ENCODE measurements around the gene GRB10. TPM values are rescaled to one million over a fixed set of nuclear protein-coding genes. Genes with fewer than 3 reads are reported as not detected.

GRB10 gene
- total RNA-seq, 1 donor from 2014 or later: 33.9 TPM

DNA sequence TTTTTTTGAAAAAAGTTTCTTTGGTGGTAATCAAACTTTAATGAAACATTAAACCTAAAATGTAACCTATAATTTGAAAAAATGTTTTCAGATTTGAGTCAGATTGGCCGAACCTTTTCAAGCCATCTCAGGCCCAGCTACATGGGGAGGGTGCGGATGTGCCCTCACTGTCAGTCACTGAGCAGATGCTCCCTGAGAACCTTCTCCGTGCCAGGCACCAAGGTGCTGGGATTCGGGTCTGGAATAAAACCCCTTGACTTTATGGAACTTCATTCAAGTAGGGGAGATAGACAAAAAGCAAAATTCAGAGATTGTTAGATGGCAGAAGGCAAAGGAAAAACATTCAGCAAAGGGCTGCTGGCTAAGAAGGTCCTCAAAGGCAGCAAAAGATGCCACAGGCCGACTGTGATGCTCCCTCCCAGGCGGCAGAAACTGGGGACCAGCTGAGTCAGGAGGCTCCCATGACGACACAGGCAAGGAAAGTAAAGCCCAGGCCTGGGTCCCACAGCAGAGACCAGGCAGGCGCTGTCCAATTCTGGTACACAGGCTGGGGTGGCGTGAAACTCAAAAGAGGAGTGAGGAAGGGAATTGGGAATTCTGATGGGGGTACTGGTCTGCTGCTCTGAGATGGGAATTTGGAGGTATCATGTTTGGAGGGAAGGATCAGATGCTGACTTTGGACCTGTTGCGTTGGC is 135.3 kb downstream of the GRB10 start:
- Histone ChIP-seq H4K20me1 (ENCODE audit: low read depth) (no peaks in the 10 kb centered on the region), H3K27me3 (no peaks in the 10 kb centered on the region), H3K36me3 (no peaks in the 10 kb centered on the region), H3K4me2 (no peak overlapping the region), H3F3A (ENCODE audit: low read depth) (peaks cover 4% of the 10 kb centered on the region), H3K4me3 (no peak overlapping the region), H3K9ac (no peak overlapping the region), H3K27ac (no peak overlapping the region), H2AFZ (replicated peaks) (no peak overlapping the region), H3K9me3 (ENCODE audit: low read depth) (no peaks in the 10 kb centered on the region), H3K79me2 (ENCODE audit: low read depth) (no peaks in the 10 kb centered on the region), H3K4me1 (peaks cover 6% of the 10 kb centered on the region)
- peaks cover 66% of the 10 kb centered on the region for H3K36me3 Mint-ChIP-seq
- no peak overlapping the region for H3K27ac Mint-ChIP-seq
- TF ChIP-seq CTCF (IDR thresholded peaks at IDR 0.05) (no peak), EZH2 (IDR thresholded peaks at IDR 0.05) (no peak), EZH2phosphoT487 (IDR thresholded peaks at IDR 0.05) (no peak)
- H3K9me3 Mint-ChIP-seq: peaks cover 3% of the 10 kb centered on the region
- no peak overlapping the region for H3K4me3 Mint-ChIP-seq
- no peak for DNase-seq (ENCODE audit: low spot score)
- H3K4me1 Mint-ChIP-seq: peaks cover 12% of the 10 kb centered on the region
- peaks cover 6% of the 10 kb centered on the region for H3K27me3 Mint-ChIP-seq (ENCODE audit: insufficient read depth, low read depth)

- H3K4me1 ChIP-seq: peaks cover 19% of the 10 kb centered on the region
- H3K36me3 Mint-ChIP-seq: peaks cover 60% of the 10 kb centered on the region
- H3K9me3 Mint-ChIP-seq: peaks cover 3% of the 10 kb centered on the region
- no peak overlapping the region for H3K9ac ChIP-seq
- H2AFZ ChIP-seq (replicated peaks): no peak overlapping the region
- H3F3A ChIP-seq (ENCODE audit: low read depth): peaks cover 4% of the 10 kb centered on the region
- H3K9me3 ChIP-seq (ENCODE audit: low read depth): no peaks in the 10 kb centered on the region
- H3K4me2 ChIP-seq: no peak overlapping the region
- no peaks in the 10 kb centered on the region for H4K20me1 ChIP-seq (ENCODE audit: low read depth)
- H3K79me2 ChIP-seq (ENCODE audit: low read depth): no peaks in the 10 kb centered on the region
- no peak overlapping the region for H3K4me3 ChIP-seq
- H3K27ac ChIP-seq: no peak overlapping the region
- H3K27ac Mint-ChIP-seq: no peak overlapping the region
- no peaks in the 10 kb centered on the region for H3K36me3 ChIP-seq
- DNase-seq (ENCODE audit: low spot score): no peak
- no peaks in the 10 kb centered on the region for H3K27me3 ChIP-seq
- peaks cover 12% of the 10 kb centered on the region for H3K4me1 Mint-ChIP-seq
- H3K27me3 Mint-ChIP-seq (ENCODE audit: insufficient read depth, low read depth): peaks cover 6% of the 10 kb centered on the region
- no peak for TF ChIP-seq EZH2phosphoT487 (IDR thresholded peaks at IDR 0.05)
- TF ChIP-seq CTCF (IDR thresholded peaks at IDR 0.05): no peak
- no peak for TF ChIP-seq EZH2 (IDR thresholded peaks at IDR 0.05)
- no peak overlapping the region for H3K4me3 Mint-ChIP-seq
Observed at GRCh38 chr7:50646069-50646468, 136.6 kb downstream of the GRB10 start.

GRCh38 chr7:50645186-50645585 is 137.5 kb downstream of the GRB10 start:
- Histone ChIP-seq H3K4me2 (no peak overlapping the region), H3K9me3 (ENCODE audit: low read depth) (no peaks in the 10 kb centered on the region), H2AFZ (replicated peaks) (no peak overlapping the region), H3K79me2 (ENCODE audit: low read depth) (no peaks in the 10 kb centered on the region), H3K27ac (no peak overlapping the region), H3K27me3 (no peaks in the 10 kb centered on the region), H4K20me1 (ENCODE audit: low read depth) (no peaks in the 10 kb centered on the region), H3K9ac (no peak overlapping the region), H3K4me1 (peaks cover 19% of the 10 kb centered on the region), H3F3A (ENCODE audit: low read depth) (peaks cover 4% of the 10 kb centered on the region), H3K36me3 (no peaks in the 10 kb centered on the region), H3K4me3 (no peak overlapping the region)
- Mint-ChIP-seq H3K9me3 (peaks cover 3% of the 10 kb centered on the region), H3K4me1 (peaks cover 12% of the 10 kb centered on the region), H3K27ac (no peak overlapping the region), H3K4me3 (no peak overlapping the region), H3K36me3 (peaks cover 62% of the 10 kb centered on the region), H3K27me3 (ENCODE audit: insufficient read depth, low read depth) (peaks cover 6% of the 10 kb centered on the region)
- no peak for TF ChIP-seq EZH2phosphoT487 (IDR thresholded peaks at IDR 0.05)
- DNase-seq (ENCODE audit: low spot score): no peak

DNA sequence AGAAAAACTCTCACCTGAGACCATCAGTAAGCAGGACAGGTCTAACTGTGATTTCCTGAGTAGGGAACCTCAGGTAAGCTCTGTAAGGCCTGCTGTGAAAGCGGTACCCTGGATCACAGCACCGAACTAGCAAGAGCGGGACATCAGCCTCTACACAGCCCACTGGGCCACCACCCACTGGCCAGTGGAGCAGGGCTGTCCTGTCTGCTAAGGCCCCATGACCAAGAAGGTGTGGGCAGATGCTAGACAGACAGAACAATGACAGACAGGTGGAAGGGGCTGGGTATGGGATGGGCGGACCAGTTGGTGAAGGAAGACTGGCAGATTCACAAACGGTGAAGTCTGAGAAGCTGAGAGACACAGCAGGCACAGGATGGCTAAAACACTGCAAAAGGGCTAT is 138.1 kb downstream of the GRB10 start:
- no peak overlapping the region for H3K9ac ChIP-seq
- no peak for DNase-seq (ENCODE audit: low spot score)
- Mint-ChIP-seq H3K36me3 (peaks cover 62% of the 10 kb centered on the region), H3K4me3 (no peak overlapping the region), H3K27ac (peak overlapping the region; percentile 48), H3K4me1 (peaks cover 12% of the 10 kb centered on the region), H3K27me3 (ENCODE audit: insufficient read depth, low read depth) (peaks cover 6% of the 10 kb centered on the region), H3K9me3 (peaks cover 3% of the 10 kb centered on the region)
- no peak overlapping the region for H3K27ac ChIP-seq
- H3K36me3 ChIP-seq: no peaks in the 10 kb centered on the region
- H3K4me1 ChIP-seq: peaks cover 19% of the 10 kb centered on the region
- no peak overlapping the region for H3K4me2 ChIP-seq
- H3K4me3 ChIP-seq: no peak overlapping the region
- H3F3A ChIP-seq (ENCODE audit: low read depth): peaks cover 4% of the 10 kb centered on the region
- no peaks in the 10 kb centered on the region for H3K9me3 ChIP-seq (ENCODE audit: low read depth)
- H3K79me2 ChIP-seq (ENCODE audit: low read depth): no peaks in the 10 kb centered on the region
- H4K20me1 ChIP-seq (ENCODE audit: low read depth): no peaks in the 10 kb centered on the region
- no peaks in the 10 kb centered on the region for H3K27me3 ChIP-seq
- TF ChIP-seq EZH2 (IDR thresholded peaks at IDR 0.05) (no peak), EZH2phosphoT487 (IDR thresholded peaks at IDR 0.05) (no peak), CTCF (IDR thresholded peaks at IDR 0.05) (no peak)
- H2AFZ ChIP-seq (replicated peaks): no peak overlapping the region

All from neural progenitor cell (in vitro differentiated cells).